WI38 (cell line): Measurements from ENCODE around the gene MPST.

Experiments used
- H3K4me3 ChIP-seq: 2 replicates; pipeline ENCODE4 v1.5.1; 2011; ENCODE audit warnings: low read depth, mild to moderate bottlenecking, control low read depth, low read length
- CTCF ChIP-seq: IDR thresholded peaks from 2 replicates; pipeline ENCODE4 v1.5.1; 2012; ENCODE audit warnings: low read depth, mild to moderate bottlenecking, control low read depth, low read length

Gene MPST

GRCh38 chr22:37019309-37020191 lies at the start of gene MPST, which contains the start of gene TST:
TSS of gene MPST (plus strand) at chr22:37019742. CDS start at chr22:37019837, 95 bp downstream.
TSS of gene TST (minus strand) at chr22:37019447. CDS start at chr22:37018732, 715 bp downstream.
- no peak for TF ChIP-seq CTCF
- H3K4me3 ChIP-seq = peak within 1 kb of the TSS; percentile 82

- TF ChIP-seq CTCF = no peak
- no peak overlapping the region for H3K4me3 ChIP-seq
Observed at GRCh38 chr22:36971341-36972125, 48.0 kb upstream of the MPST start.

- no peak for TF ChIP-seq CTCF
Observed at GRCh38 chr22:36976606-36977005, 42.9 kb upstream of the MPST start.

GRCh38 chr22:36977401-36977861 lies 42.1 kb upstream of the MPST start:
- H3K4me3 ChIP-seq = peak overlapping the region; percentile 54
- peak; percentile 22; the same call in 1 of the 2 replicates for TF ChIP-seq CTCF

More at GRCh38 chr22:36976606-36977005, 42.9 kb upstream of the MPST start:
- no peak overlapping the region for H3K4me3 ChIP-seq

- H3K4me3 ChIP-seq = peak overlapping the region; percentile 54
- peak; percentile 91 for TF ChIP-seq CTCF
Observed at GRCh38 chr22:36977947-36978660, 41.4 kb upstream of the MPST start.

GRCh38 chr22:36979016-36979910 lies 40.3 kb upstream of the MPST start:
- no peak overlapping the region for H3K4me3 ChIP-seq
- TF ChIP-seq CTCF = no peak
